Glutamatergic neuron (in vitro differentiated cells): ENCODE results near the gene PBX2. TPM values are rescaled to one million over a fixed set of nuclear protein-coding genes. Genes with fewer than 3 reads are reported as not detected.

ENCODE experiments used
- DNase-seq: peaks from one replicate; pipeline ENCODE4 v3.0.0; 2022
- H3K27ac Mint-ChIP-seq: one replicate; pipeline ENCODE4 v1.8.0; 2020; ENCODE audit warnings: mild to moderate bottlenecking, mixed read lengths, inconsistent platforms; ENCODE audit not compliant: unreplicated experiment
- H3K27me3 Mint-ChIP-seq: one replicate; pipeline ENCODE4 v1.8.0; 2020; ENCODE audit warnings: mild to moderate bottlenecking, moderate library complexity, mixed read lengths, inconsistent platforms; ENCODE audit not compliant: unreplicated experiment
- H3K36me3 Mint-ChIP-seq: one replicate; pipeline ENCODE4 v1.8.0; 2020; ENCODE audit warnings: mild to moderate bottlenecking, mixed read lengths, inconsistent platforms; ENCODE audit not compliant: unreplicated experiment
- H3K4me1 Mint-ChIP-seq: one replicate; pipeline ENCODE4 v1.8.0; 2020; ENCODE audit warnings: mild to moderate bottlenecking, low read depth, mixed read lengths, inconsistent platforms; ENCODE audit not compliant: unreplicated experiment
- H3K4me3 Mint-ChIP-seq: one replicate; pipeline ENCODE4 v1.8.0; 2020; ENCODE audit warnings: mild to moderate bottlenecking, mixed read lengths, inconsistent platforms; ENCODE audit not compliant: unreplicated experiment
- H3K9me3 Mint-ChIP-seq: one replicate; pipeline ENCODE4 v1.8.0; 2020; ENCODE audit warnings: mild to moderate bottlenecking, moderate library complexity, mixed read lengths, inconsistent platforms; ENCODE audit not compliant: unreplicated experiment
- CTCF ChIP-seq: fragments of 200-600 bp; sonication (generic); IDR thresholded peaks from one replicate; pipeline ENCODE4 v1.5.0; 2021; ENCODE audit not compliant: partially characterized antibody, unreplicated experiment
- microRNA-seq: library from miRNA; unstranded; fragments of <30 nt; microRNA quantifications from one replicate; pipeline ENCODE4, GENCODE V29; 2020; ENCODE audit not compliant: unreplicated experiment
- total RNA-seq: library from RNA; stranded (reverse); fragmentation: NEBNext Ultra II Directional; extraction: Animal tissue kit (Norgen Biotek cat#: 25700); gene quantifications from one replicate; pipeline ENCODE4 v1.2.1, GENCODE V29; 2021; ENCODE audit not compliant: unreplicated experiment

The PBX2 gene
- total RNA-seq, 1 donor from 2014 or later = 105 TPM

GRCh38 chr6:32139590-32139989 is 50.4 kb downstream of the PBX2 start:
- no peak overlapping the region for H3K4me3 Mint-ChIP-seq
- no peak for TF ChIP-seq CTCF
- H3K4me1 Mint-ChIP-seq = no peaks in the 10 kb centered on the region
- peaks cover 14% of the 10 kb centered on the region for H3K27me3 Mint-ChIP-seq
- no peaks in the 10 kb centered on the region for H3K36me3 Mint-ChIP-seq
- H3K9me3 Mint-ChIP-seq = no peaks in the 10 kb centered on the region
- H3K27ac Mint-ChIP-seq = no peak overlapping the region
- DNase-seq = no peak

GRCh38 chr6:32137454-32137853 is 52.5 kb downstream of the PBX2 start:
- Mint-ChIP-seq H3K9me3 (no peaks in the 10 kb centered on the region), H3K4me1 (no peaks in the 10 kb centered on the region), H3K27me3 (peaks cover 14% of the 10 kb centered on the region), H3K27ac (no peak overlapping the region), H3K36me3 (no peaks in the 10 kb centered on the region), H3K4me3 (no peak overlapping the region)
- TF ChIP-seq CTCF = no peak
- DNase-seq = no peak

Small RNA genes within 50 kb of the gene (microRNA-seq; reads per million reads assigned to microRNA genes)
- gene MIR6721 (32.7 reads per million, percentile 64 among the genes with 10 or more reads in this experiment), gene MIR6833 (not detected)

Other genes starting within 250 kb of the PBX2 start
- not detected for gene CFB, start 244.1 kb downstream of the PBX2 start, total RNA-seq
- 52.7 TPM for gene NELFE, start 231.2 kb downstream of the PBX2 start, total RNA-seq
- 109 TPM for gene SKIC2, start 231.0 kb downstream of the PBX2 start, total RNA-seq
- gene DXO, start 218.1 kb downstream of the PBX2 start, total RNA-seq = 23.8 TPM
- 9.3 TPM for gene C4A, start 208.1 kb downstream of the PBX2 start, total RNA-seq
- 6.4 TPM for gene C4B, start 175.4 kb downstream of the PBX2 start, total RNA-seq
- 0.64 TPM for gene CYP21A2, start 151.8 kb downstream of the PBX2 start, total RNA-seq
- gene TNXB, start 80.9 kb downstream of the PBX2 start, total RNA-seq = 6.0 TPM
- gene ATF6B, start 62.0 kb downstream of the PBX2 start, total RNA-seq = 79.5 TPM
- 4.7 TPM for gene FKBPL, start 59.9 kb downstream of the PBX2 start, total RNA-seq
- 5.1 TPM for gene PRRT1, start 38.3 kb downstream of the PBX2 start, total RNA-seq
- 55.1 TPM for gene PPT2, start 36.1 kb downstream of the PBX2 start, total RNA-seq
- 23.0 TPM for gene EGFL8, start 25.6 kb downstream of the PBX2 start, total RNA-seq
- 136 TPM for gene AGPAT1, start 14.1 kb downstream of the PBX2 start, total RNA-seq
- gene RNF5, start 11.8 kb downstream of the PBX2 start, total RNA-seq = 103 TPM
- gene AGER, start 5.9 kb downstream of the PBX2 start, total RNA-seq = 13.2 TPM
- gene GPSM3, start 2.4 kb upstream of the PBX2 start, total RNA-seq = 3.2 TPM
- gene NOTCH4, start 33.9 kb upstream of the PBX2 start, total RNA-seq = 4.9 TPM
- gene TSBP1, start 181.7 kb upstream of the PBX2 start, total RNA-seq = not detected
- gene BTNL2, start 217.0 kb upstream of the PBX2 start, total RNA-seq = not detected
- gene HLA-DRA, start 249.7 kb upstream of the PBX2 start, total RNA-seq = not detected